Measurements from ENCODE around the gene CFC1.
"Not testable (repeated sequence)": the region's sequence is repeated elsewhere in the genome, so short reads cannot be mapped to it uniquely, and the experiment has no call there.

CFC1 gene

GRCh38 chr2:130599393-130599792, at the start of gene CFC1:
Gene CFC1, minus strand, starts transcription at chr2:130599575. Its CDS starts 288 bp downstream, at chr2:130599287.
- not testable (repeated sequence) for DNase-seq

- not testable (repeated sequence) for DNase-seq
These were observed 42.3 kb upstream of the CFC1 start for GRCh38 chr2:130641688-130642087.

GRCh38 chr2:130638973-130639372, 39.6 kb upstream of the CFC1 start:
- not testable (repeated sequence) for DNase-seq

GRCh38 chr2:130628784-130629475, 29.6 kb upstream of the CFC1 start:
- not testable (repeated sequence) for DNase-seq

- DNase-seq, result not testable (repeated sequence)
These were observed 11.8 kb upstream of the CFC1 start, which contains the start of gene POTEJ for GRCh38 chr2:130611140-130611539. Gene POTEJ, plus strand, starts transcription at chr2:130611440. Its CDS starts 93 bp downstream, at chr2:130611533.

GRCh38 chr2:130610486-130610885, 11.1 kb upstream of the CFC1 start:
- not testable (repeated sequence) for DNase-seq

- not testable (repeated sequence) for DNase-seq
These were observed 9.9 kb upstream of the CFC1 start for GRCh38 chr2:130609002-130609920.

- DNase-seq, result not testable (repeated sequence)
These were observed 9.1 kb upstream of the CFC1 start for GRCh38 chr2:130608276-130609001.

GRCh38 chr2:130601648-130602302, 2.4 kb upstream of the CFC1 start:
- not testable (repeated sequence) for DNase-seq

GRCh38 chr2:130599926-130600325, 551 bp upstream of the CFC1 start:
- DNase-seq, result not testable (repeated sequence)

- not testable (repeated sequence) for DNase-seq
These were observed 912 bp downstream of the CFC1 start for GRCh38 chr2:130598463-130598862.

- DNase-seq, result not testable (repeated sequence)
These were observed 1.4 kb downstream of the CFC1 start for GRCh38 chr2:130597994-130598393.

- DNase-seq, result not testable (repeated sequence)
These were observed 2.6 kb downstream of the CFC1 start for GRCh38 chr2:130596757-130597156.

- not testable (repeated sequence) for DNase-seq
These were observed 5.4 kb downstream of the CFC1 start for GRCh38 chr2:130594011-130594410.

- DNase-seq, result not testable (repeated sequence)
These were observed 6.5 kb downstream of the CFC1 start for GRCh38 chr2:130592791-130593414.

- not testable (repeated sequence) for DNase-seq
These were observed 8.5 kb downstream of the CFC1 start for GRCh38 chr2:130590842-130591359.

GRCh38 chr2:130590170-130590841, 9.1 kb downstream of the CFC1 start:
- DNase-seq, result not testable (repeated sequence)

GRCh38 chr2:130588688-130589458, 10.5 kb downstream of the CFC1 start:
- DNase-seq, result not testable (repeated sequence)

GRCh38 chr2:130584726-130585125, 14.6 kb downstream of the CFC1 start:
- not testable (repeated sequence) for DNase-seq

GRCh38 chr2:130583582-130583981, 15.8 kb downstream of the CFC1 start:
- not testable (repeated sequence) for DNase-seq

Data from SW 1271 (cell line).